Fibroblast of the aortic adventitia (primary cell): ENCODE results near the gene BCAS3. TPM values are rescaled to one million over a fixed set of nuclear protein-coding genes. Genes with fewer than 3 reads are reported as not detected.

Experiments used
- DNase-seq: peaks from one replicate; pipeline ENCODE4 v3.0.0-alpha.2; 2010; ENCODE audit warnings: low read depth
- H3K4me3 ChIP-seq: 2 replicates; pipeline ENCODE4 v1.5.1; 2011; ENCODE audit warnings: low read depth, mild to moderate bottlenecking, control low read depth, low read length, moderate library complexity
- CTCF ChIP-seq: IDR thresholded peaks from 2 replicates; pipeline ENCODE4 v1.5.1; 2011; ENCODE audit warnings: mild to moderate bottlenecking, low read length, control low read depth, inconsistent platforms; ENCODE audit not compliant: insufficient read depth
- total RNA-seq: library from RNA; depleted of rRNA; stranded (reverse); fragments of >200 nt; gene quantifications from 2 replicates; pipeline ENCODE4 v1.2.3, GENCODE V29; 2012; ENCODE audit warnings: low replicate concordance

Gene BCAS3
- 29.6 and 75.1 TPM in 2 replicates for total RNA-seq

- peak; percentile 99 for DNase-seq
- TF ChIP-seq CTCF, result no peak
- peak within 1 kb of the TSS; percentile 94 for H3K4me3 ChIP-seq
Observed at GRCh38 chr17:60677308-60678117, at the start of gene BCAS3. BCAS3 (plus strand) TSS chr17:60677851.

GRCh38 chr17:60628252-60628889, 49.3 kb upstream of the BCAS3 start:
- no peak for DNase-seq
- no peak for TF ChIP-seq CTCF
- no peak overlapping the region for H3K4me3 ChIP-seq

GRCh38 chr17:60629120-60629519, 48.5 kb upstream of the BCAS3 start:
- no peak for TF ChIP-seq CTCF
- H3K4me3 ChIP-seq, result no peak overlapping the region
- DNase-seq, result no peak

GRCh38 chr17:60630352-60630751, 47.3 kb upstream of the BCAS3 start:
- DNase-seq, result peak; percentile 25
- TF ChIP-seq CTCF, result no peak
- no peak overlapping the region for H3K4me3 ChIP-seq

- H3K4me3 ChIP-seq, result no peak overlapping the region
- TF ChIP-seq CTCF, result no peak
- DNase-seq, result no peak
Observed at GRCh38 chr17:60631119-60631518, 46.5 kb upstream of the BCAS3 start.

- no peak overlapping the region for H3K4me3 ChIP-seq
- no peak for DNase-seq
- no peak for TF ChIP-seq CTCF
Observed at GRCh38 chr17:60637683-60638082, 40.0 kb upstream of the BCAS3 start.
